Right lobe of liver (tissue), 6 donors: ENCODE measurements around the gene PLEKHA5. TPM values are rescaled to one million over a fixed set of nuclear protein-coding genes. Genes with fewer than 3 reads are reported as not detected.

Source experiments
- ATAC-seq, 4 donors: fragments of 200-7000 bp; cut with Tn5 transposase; one replicate each; pipeline ENCODE4 v1.9.1; 2020; ENCODE audit warnings: mild to moderate bottlenecking in 4 of 4, moderate library complexity in 4 of 4
- DNase-seq, 3 donors: peaks; one replicate each; pipeline ENCODE4 v3.0.0-alpha.2; 2020
- H3K27ac ChIP-seq, 3 donors: fragments of 200-600 bp; one replicate each; pipeline ENCODE4 v1.8.0; 2022
- H3K27me3 ChIP-seq, 2 donors: fragments of 200-600 bp; one replicate each; pipeline ENCODE4 v1.8.0; 2022
- H3K36me3 ChIP-seq, 4 donors: fragments of 200-600 bp; sonication (generic) in 1 of 4; one replicate each; pipeline versions ENCODE4 v1.5.1 to v1.8.0; 2017 to 2022; ENCODE audit warnings: control low read depth in 1 of 4
- H3K4me1 ChIP-seq, 4 donors: fragments of 200-600 bp; sonication (generic) in 1 of 4; one replicate each; pipeline versions ENCODE4 v1.5.1 to v1.8.0; 2017 to 2022; ENCODE audit warnings: control low read depth in 1 of 4
- H3K4me3 ChIP-seq, 3 donors: fragments of 200-600 bp; one replicate each; pipeline ENCODE4 v1.8.0; 2022
- H3K9me3 ChIP-seq, 4 donors: fragments of 200-600 bp; sonication (generic) in 1 of 4; one replicate each; pipeline versions ENCODE4 v1.5.1 to v1.8.0; 2017 to 2022; ENCODE audit warnings: control low read depth in 1 of 4
- CTCF ChIP-seq, 4 donors: fragments of 200-600 bp in 3 of 4; fragments of 450-650 bp in 1 of 4; IDR thresholded peaks; one replicate each; pipeline versions ENCODE4 v1.5.1 to v1.8.0; 2016 to 2022; ENCODE audit warnings: antibody characterized with exemption in 4 of 4, mild to moderate bottlenecking in 2 of 4
- POLR2A ChIP-seq: fragments of 450-650 bp; IDR thresholded peaks from one replicate; pipeline ENCODE4 v1.6.1; 2017; ENCODE audit warnings: antibody characterized with exemption, mild to moderate bottlenecking
- WGBS: methylation state at CpG from one replicate; pipeline ENCODE4 v1.1.6; 2018; ENCODE audit warnings: low coverage, low lambda C conversion rate; ENCODE audit not compliant: insufficient coverage; ENCODE audit errors: missing lambda C conversion rate; 5-methylcytosine and 5-hydroxymethylcytosine counted together
- intact Hi-C, 2 donors: fragments of 100-400 bp; cut with DNase I; formaldehyde crosslinking; loops; one replicate each; pipeline versions ENCODE4 v1.11.2 to v1.14.1; 2022
- total RNA-seq, 6 experiments: library from RNA; depleted of rRNA in 2 of 6; stranded (reverse); fragments of >200 nt in 2 of 6; fragmentation: NEBNext Ultra II Directional in 3 of 6; extraction: Animal tissue kit (Norgen Biotek cat#: 25700) in 3 of 6; gene quantifications; one replicate each; pipeline versions ENCODE4 v1.1.0 to v1.2.4, GENCODE V29; 2016 to 2023
- donor health status: DM: no; HTN: yes; CAD: no.
- donor health status: DM: no; HTN: no; CAD: no.
- donor health status: DM: no; HTN: no; CAD: no.
- donor health status: DM: no; HTN: yes; CAD: no.
- donor health status: DM: no; HTN: yes; CAD: no.

The PLEKHA5 gene
- total RNA-seq, 6 experiments from 2014 or later = 14.7 to 18.7 (median 15.8) TPM

DNA sequence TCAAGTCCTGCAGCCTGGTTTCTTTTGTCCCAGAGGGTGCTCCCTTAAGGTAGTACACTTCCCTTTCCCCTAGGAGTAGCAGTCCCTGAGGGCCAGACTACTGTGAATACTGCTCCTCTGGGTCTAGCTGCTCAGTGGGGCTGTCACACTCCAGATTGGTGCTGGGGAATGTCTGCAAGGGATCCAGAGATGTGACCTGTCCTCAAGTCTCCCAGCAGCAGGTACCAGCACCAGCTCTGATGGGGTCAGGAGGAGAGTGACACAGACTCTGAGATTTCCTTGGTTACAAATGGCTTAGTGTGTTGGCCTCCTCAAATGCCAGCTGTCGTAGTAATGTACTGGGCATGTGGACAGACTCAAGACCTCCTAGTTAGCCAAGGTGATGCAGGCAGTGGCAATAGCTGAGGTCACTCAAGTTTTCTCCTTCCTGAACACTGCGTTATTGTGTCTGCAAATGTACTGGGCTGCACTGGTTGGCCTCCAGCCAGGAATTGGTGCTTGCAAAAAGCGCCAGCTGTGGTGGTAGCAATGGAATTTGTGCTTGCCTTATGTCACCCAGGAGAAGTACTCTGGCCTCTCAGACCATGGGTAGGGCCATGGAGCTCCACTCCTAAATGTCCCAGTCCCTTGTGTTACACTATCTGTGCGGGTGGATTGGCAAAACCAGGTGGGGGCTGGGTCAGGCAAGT is 273.4 kb downstream of the PLEKHA5 start:
- no peaks in the 10 kb centered on the region for H3K9me3 ChIP-seq
- no peak for TF ChIP-seq CTCF (IDR thresholded peaks at IDR 0.05)
- no peak for TF ChIP-seq POLR2A
- H3K4me1 ChIP-seq = no peaks in the 10 kb centered on the region
- H3K36me3 ChIP-seq = no peaks in the 10 kb centered on the region
- DNase-seq = peak in 1 of 3 donors; percentile 48
- H3K27me3 ChIP-seq = no peaks in the 10 kb centered on the region
- no CpG with 5 or more reads among the region's 4 CpGs for WGBS
- no peak overlapping the region for H3K27ac ChIP-seq
- H3K4me3 ChIP-seq = no peak overlapping the region
- peak in 1 of 4 donors; percentile 14 for ATAC-seq
- intact Hi-C loops = no loop called here

DNA sequence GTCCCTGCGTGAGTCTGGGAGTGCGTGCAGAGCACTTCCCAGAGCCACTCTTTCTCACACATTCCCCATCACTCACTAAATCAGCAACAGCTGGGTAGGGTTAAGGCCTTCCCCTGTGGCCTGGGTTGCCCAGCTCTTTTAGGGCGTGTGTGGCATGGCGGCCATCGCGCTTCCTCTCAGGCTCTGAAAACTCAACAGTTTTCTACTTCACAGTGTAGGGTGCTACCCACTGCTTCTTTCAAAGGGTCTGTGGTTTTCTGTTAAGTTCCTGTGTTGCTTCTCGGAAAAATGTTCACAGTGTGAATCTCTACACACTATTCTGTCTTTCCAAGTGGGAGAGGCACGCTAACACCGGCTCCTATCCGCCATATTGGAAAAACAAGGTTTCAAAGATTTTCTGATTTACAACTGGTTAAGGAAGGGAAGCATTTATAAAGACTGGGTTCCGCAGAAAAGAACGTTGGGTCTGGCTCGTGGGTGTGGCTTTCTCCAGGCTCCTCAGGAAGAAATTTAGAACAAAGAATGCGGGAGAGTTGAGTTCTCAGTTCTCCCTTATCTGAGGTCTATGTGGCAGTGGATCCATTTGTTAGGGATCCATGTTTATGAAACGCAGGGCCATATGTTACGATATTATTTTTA is 274.8 kb downstream of the PLEKHA5 start:
- WGBS = 85% methylated on average over 15 of the region's 16 CpGs
- Histone ChIP-seq H3K4me3 (no peak overlapping the region), H3K27ac (no peak overlapping the region), H3K36me3 (no peaks in the 10 kb centered on the region), H3K4me1 (no peaks in the 10 kb centered on the region), H3K27me3 (no peaks in the 10 kb centered on the region), H3K9me3 (no peaks in the 10 kb centered on the region)
- TF ChIP-seq POLR2A (no peak), CTCF (IDR thresholded peaks at IDR 0.05) (no peak)
- no peak for DNase-seq
- intact Hi-C loops = no loop called here
- ATAC-seq = peak in 1 of 4 donors; percentile 23

- TF ChIP-seq CTCF (IDR thresholded peaks at IDR 0.05) (no peak), POLR2A (no peak)
- WGBS = 19% methylated on average over 3 of the region's 3 CpGs
- H3K4me1 ChIP-seq = no peaks in the 10 kb centered on the region
These were observed 279.8 kb downstream of the PLEKHA5 start for GRCh38 chr12:19409376-19409775.

GRCh38 chr12:19410211-19410610 is 280.7 kb downstream of the PLEKHA5 start:
- no peaks in the 10 kb centered on the region for H3K9me3 ChIP-seq
- intact Hi-C loops = no loop called here
- H3K4me1 ChIP-seq = no peaks in the 10 kb centered on the region
- H3K27ac ChIP-seq = no peak overlapping the region
- no peak for DNase-seq
- H3K36me3 ChIP-seq = no peaks in the 10 kb centered on the region
- ATAC-seq = no peak
- no peaks in the 10 kb centered on the region for H3K27me3 ChIP-seq
- no peak for TF ChIP-seq POLR2A
- TF ChIP-seq CTCF (IDR thresholded peaks at IDR 0.05) = no peak
- 52% methylated on average over 6 of the region's 6 CpGs for WGBS
- no peak overlapping the region for H3K4me3 ChIP-seq

More at GRCh38 chr12:19409376-19409775, 279.8 kb downstream of the PLEKHA5 start:
- intact Hi-C loops = no loop called here
- Histone ChIP-seq H3K27me3 (no peaks in the 10 kb centered on the region), H3K36me3 (no peaks in the 10 kb centered on the region), H3K4me3 (no peak overlapping the region), H3K27ac (no peak overlapping the region), H3K9me3 (no peaks in the 10 kb centered on the region)
- DNase-seq (no peak), ATAC-seq (no peak)
